Vagina (tissue), 2 donors: Measurements from ENCODE around the gene NUDT16L1. TPM values are rescaled to one million over a fixed set of nuclear protein-coding genes. Genes with fewer than 3 reads are reported as not detected.

Experiments used
- DNase-seq, 2 donors: peaks; one replicate each; pipeline ENCODE4 v3.0.0-alpha.2; 2017; ENCODE audit errors: extremely low spot score in 2 of 2
- H3K27ac ChIP-seq: fragments of 200-600 bp; sonication (generic); one replicate; pipeline ENCODE4 v1.5.1; 2019
- H3K27me3 ChIP-seq: fragments of 200-600 bp; sonication (generic); one replicate; pipeline ENCODE4 v1.5.1; 2019
- H3K36me3 ChIP-seq, 2 donors: fragments of 200-600 bp; sonication (generic); one replicate each; pipeline ENCODE4 v1.5.1; 2017 to 2019
- H3K4me1 ChIP-seq: fragments of 200-600 bp; sonication (generic); one replicate; pipeline ENCODE4 v1.5.1; 2019
- H3K4me3 ChIP-seq, 2 donors: fragments of 200-600 bp; sonication (generic); 1 replicate in 1 of 2; 2 replicates in 1 of 2; pipeline ENCODE4 v1.5.1; 2016 to 2019
- H3K9me3 ChIP-seq: fragments of 200-600 bp; sonication (generic); one replicate; pipeline ENCODE4 v1.5.1; 2019
- POLR2A ChIP-seq, 2 donors: fragments of 450-650 bp; IDR thresholded peaks; one replicate each; pipeline ENCODE4 v1.6.1; 2017; ENCODE audit warnings: antibody characterized with exemption in 2 of 2, mild to moderate bottlenecking in 2 of 2, moderate library complexity in 2 of 2
- POLR2AphosphoS5 ChIP-seq, 2 donors: sonication (generic); formaldehyde crosslinking; IDR thresholded peaks; one replicate each; pipeline ENCODE4 v1.9.0; 2017; ENCODE audit warnings: antibody characterized with exemption in 2 of 2, mild to moderate bottlenecking in 2 of 2, low read depth in 1 of 2; ENCODE audit not compliant: insufficient read depth in 1 of 2
- intact Hi-C: fragments of 100-400 bp; cut with DNase I; formaldehyde crosslinking; loops from one replicate; pipeline ENCODE4 v1.15.1; 2023
- total RNA-seq: library from RNA; depleted of rRNA; stranded (reverse); fragments of >200 nt; gene quantifications from one replicate; pipeline ENCODE4 v1.2.3, GENCODE V29; 2016
- TF ChIP-seq, protein P1 (sequence below), 3 experiments: fragments of 450-650 bp in 2 of 3; fragments of 200-600 bp in 1 of 3; sonication (generic) in 1 of 3; IDR thresholded peaks; one replicate each; pipeline ENCODE4 v1.5.1; 2017 to 2019; ENCODE audit warnings: antibody characterized with exemption in 3 of 3, mild to moderate bottlenecking in 2 of 3, moderate library complexity in 2 of 3

Gene NUDT16L1
- total RNA-seq, 1 donor from 2014 or later, result 28.5 TPM

DNA sequence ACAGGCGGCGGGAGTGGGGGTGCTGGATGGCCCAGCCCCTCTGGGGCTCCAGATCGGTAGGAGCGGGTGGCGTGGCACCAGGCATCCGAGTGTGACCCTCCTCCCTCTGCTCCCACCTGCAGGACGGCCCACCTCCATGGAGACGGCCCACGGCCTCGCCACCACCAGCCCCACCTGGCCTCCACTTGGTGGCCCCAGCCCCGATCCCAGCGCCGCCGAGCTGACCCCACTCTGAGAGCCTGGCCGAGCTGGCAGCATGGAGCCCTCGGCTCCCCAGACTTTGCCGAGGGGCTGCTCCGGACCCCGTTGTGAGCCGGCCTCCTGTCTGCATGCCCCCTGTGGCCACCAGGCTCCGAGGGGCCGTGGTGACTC, 4.7 kb upstream of the NUDT16L1 start:
- no peak overlapping the region for H3K27ac ChIP-seq
- H3K36me3 ChIP-seq, result peaks cover 0 to 48% of the 10 kb centered on the region in 2 donors
- H3K4me1 ChIP-seq, result peaks cover 10% of the 10 kb centered on the region
- no peaks in the 10 kb centered on the region for H3K9me3 ChIP-seq
- TF ChIP-seq, protein P1, sequence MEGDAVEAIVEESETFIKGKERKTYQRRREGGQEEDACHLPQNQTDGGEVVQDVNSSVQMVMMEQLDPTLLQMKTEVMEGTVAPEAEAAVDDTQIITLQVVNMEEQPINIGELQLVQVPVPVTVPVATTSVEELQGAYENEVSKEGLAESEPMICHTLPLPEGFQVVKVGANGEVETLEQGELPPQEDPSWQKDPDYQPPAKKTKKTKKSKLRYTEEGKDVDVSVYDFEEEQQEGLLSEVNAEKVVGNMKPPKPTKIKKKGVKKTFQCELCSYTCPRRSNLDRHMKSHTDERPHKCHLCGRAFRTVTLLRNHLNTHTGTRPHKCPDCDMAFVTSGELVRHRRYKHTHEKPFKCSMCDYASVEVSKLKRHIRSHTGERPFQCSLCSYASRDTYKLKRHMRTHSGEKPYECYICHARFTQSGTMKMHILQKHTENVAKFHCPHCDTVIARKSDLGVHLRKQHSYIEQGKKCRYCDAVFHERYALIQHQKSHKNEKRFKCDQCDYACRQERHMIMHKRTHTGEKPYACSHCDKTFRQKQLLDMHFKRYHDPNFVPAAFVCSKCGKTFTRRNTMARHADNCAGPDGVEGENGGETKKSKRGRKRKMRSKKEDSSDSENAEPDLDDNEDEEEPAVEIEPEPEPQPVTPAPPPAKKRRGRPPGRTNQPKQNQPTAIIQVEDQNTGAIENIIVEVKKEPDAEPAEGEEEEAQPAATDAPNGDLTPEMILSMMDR (IDR thresholded peaks at IDR 0.05), result no peak
- TF ChIP-seq POLR2AphosphoS5 (IDR thresholded peaks at IDR 0.05; ENCODE audit: insufficient read depth in 1 of 2, low read depth in 1 of 2) (no peak), POLR2A (IDR thresholded peaks at IDR 0.05) (no peak)
- DNase-seq, result no peak
- H3K4me3 ChIP-seq, result no peak overlapping the region
- no peaks in the 10 kb centered on the region for H3K27me3 ChIP-seq
- intact Hi-C loops, result no loop called here

DNA sequence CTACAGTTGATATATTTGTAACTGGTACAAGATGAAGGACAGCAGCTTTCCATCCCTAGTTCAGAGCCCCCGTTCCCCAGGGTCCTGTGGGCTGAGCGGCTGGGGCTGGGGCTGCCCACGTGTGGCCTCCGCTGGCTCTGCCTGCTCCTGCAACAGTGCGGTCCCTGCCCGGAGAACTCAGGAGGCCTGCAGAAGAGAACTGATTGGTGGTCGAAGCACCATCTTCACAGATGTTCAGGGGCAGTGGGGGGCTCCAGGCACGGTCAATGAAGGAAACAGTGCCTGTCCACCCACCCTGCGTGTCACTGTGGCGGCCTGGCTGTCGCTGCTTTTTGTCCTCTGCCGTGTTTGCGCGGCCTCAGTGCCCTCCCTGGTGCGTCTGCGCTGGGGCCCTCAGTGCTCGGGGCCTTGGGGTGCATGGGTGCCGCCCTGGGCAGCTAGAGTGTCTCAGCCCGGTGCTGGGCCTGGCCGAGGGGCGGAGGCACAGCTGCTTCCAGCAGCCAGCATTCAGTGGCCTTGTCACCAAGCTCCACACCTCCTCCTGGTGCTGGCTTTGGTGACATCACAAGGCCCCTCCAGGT, 4.2 kb upstream of the NUDT16L1 start:
- H3K4me3 ChIP-seq, result no peak overlapping the region
- intact Hi-C loops, result no loop called here
- no peaks in the 10 kb centered on the region for H3K27me3 ChIP-seq
- H3K36me3 ChIP-seq, result peaks cover 0 to 45% of the 10 kb centered on the region in 2 donors
- H3K27ac ChIP-seq, result no peak overlapping the region
- H3K9me3 ChIP-seq, result no peaks in the 10 kb centered on the region
- DNase-seq, result no peak
- peaks cover 12% of the 10 kb centered on the region for H3K4me1 ChIP-seq
- TF ChIP-seq POLR2AphosphoS5 (IDR thresholded peaks at IDR 0.05; ENCODE audit: insufficient read depth in 1 of 2, low read depth in 1 of 2) (no peak), POLR2A (IDR thresholded peaks at IDR 0.05) (no peak)
- TF ChIP-seq, protein P1 (IDR thresholded peaks at IDR 0.05), result no peak

DNA sequence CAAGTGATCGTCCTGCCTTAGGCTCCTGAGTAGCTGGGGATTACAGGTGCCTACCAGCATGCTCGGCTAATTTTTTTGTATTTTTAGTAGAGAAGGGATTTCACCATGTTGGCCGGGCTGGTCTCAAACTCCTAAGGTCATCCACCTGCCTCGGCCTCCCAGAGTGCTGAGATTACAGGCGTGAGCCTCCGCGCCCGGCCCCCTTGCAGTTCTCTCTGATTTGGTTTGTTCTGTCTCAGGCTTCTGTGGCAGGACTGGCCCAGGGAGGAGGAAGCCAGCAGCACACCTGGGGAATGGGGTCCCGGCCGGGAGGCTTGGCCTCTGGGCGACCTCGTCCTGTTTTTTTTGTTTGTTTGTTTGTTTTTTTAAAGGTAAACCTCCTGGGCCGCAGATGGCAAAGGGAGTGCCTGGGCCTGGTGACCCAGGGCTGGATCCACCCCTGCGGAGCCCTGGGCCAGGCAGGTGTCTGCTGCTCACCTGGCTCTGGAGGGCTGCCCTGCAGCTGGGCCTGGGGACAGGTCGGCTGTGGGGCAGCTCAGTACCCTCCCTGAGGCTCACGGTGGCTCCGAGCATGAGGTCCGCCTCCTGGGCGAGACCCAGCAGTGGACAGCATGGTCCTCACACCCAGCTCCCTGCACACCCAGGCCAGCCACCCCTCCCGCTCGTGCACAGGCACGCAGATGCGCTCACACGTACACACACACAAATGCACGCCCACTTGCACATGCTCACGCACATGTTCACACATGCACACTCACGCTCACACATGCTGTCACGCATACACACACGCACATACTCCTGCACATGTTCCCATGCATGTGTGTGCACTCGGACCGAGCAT, 3.3 kb upstream of the NUDT16L1 start:
- peaks cover 0 to 40% of the 10 kb centered on the region in 2 donors for H3K36me3 ChIP-seq
- no peak for DNase-seq
- no peak overlapping the region for H3K27ac ChIP-seq
- H3K4me1 ChIP-seq, result peaks cover 21% of the 10 kb centered on the region
- no peak overlapping the region for H3K4me3 ChIP-seq
- no peaks in the 10 kb centered on the region for H3K27me3 ChIP-seq
- intact Hi-C loops, result no loop called here
- no peak for TF ChIP-seq POLR2A (IDR thresholded peaks at IDR 0.05)
- H3K9me3 ChIP-seq, result no peaks in the 10 kb centered on the region

DNA sequence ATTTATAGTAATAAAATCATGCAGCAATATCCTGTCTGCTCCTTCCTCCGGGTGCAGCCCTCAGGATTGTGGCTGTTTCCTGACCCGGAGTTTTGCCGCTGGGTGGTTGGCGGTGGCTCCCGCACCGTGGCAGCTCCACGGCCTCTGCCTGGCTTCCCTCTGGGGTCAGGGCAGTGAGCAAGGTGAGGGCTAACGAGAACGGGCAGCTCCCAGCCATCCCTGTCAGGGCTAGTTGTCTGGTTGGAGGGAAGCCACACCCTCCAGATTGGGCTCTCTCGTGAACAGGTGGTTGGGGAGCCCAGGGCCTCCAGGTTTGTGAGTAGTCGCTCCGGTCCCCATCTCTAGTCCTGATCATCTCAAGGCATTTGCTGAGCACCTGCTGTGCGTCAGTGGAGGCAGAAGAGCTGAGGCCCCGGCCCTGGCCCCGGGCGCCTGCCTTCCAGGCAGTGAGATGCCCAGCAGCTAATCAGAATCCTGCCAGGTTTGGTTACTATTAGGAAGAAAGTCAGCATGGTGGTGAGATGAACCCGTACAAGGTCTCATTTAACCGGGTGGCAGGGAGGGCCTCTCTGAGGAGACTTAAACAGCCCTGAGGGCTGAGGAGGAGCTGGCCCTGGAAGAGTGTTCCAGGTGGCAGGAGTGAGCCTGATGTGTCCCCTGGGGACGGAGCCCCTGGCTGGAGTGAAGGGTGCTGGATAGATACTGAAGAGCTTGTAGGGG, 2.3 kb upstream of the NUDT16L1 start:
- Histone ChIP-seq H3K27me3 (no peaks in the 10 kb centered on the region), H3K36me3 (peaks cover 0 to 35% of the 10 kb centered on the region in 2 donors), H3K4me1 (peaks cover 31% of the 10 kb centered on the region), H3K4me3 (no peak overlapping the region), H3K9me3 (no peaks in the 10 kb centered on the region), H3K27ac (no peak overlapping the region)
- no peak for DNase-seq
- TF ChIP-seq POLR2A (IDR thresholded peaks at IDR 0.05), result no peak
- intact Hi-C loops, result no loop called here

- H3K27me3 ChIP-seq, result no peaks in the 10 kb centered on the region
- no peak overlapping the region for H3K4me3 ChIP-seq
- H3K27ac ChIP-seq, result no peak overlapping the region
- intact Hi-C loops, result no loop called here
- no peaks in the 10 kb centered on the region for H3K9me3 ChIP-seq
- H3K36me3 ChIP-seq, result peaks cover 0 to 29% of the 10 kb centered on the region in 2 donors
- no peak for TF ChIP-seq POLR2AphosphoS5 (IDR thresholded peaks at IDR 0.05; ENCODE audit: insufficient read depth in 1 of 2, low read depth in 1 of 2)
- TF ChIP-seq, protein P1 (IDR thresholded peaks at IDR 0.05), result no peak
- no peak for TF ChIP-seq POLR2A (IDR thresholded peaks at IDR 0.05)
- peaks cover 37% of the 10 kb centered on the region for H3K4me1 ChIP-seq
- DNase-seq, result peak in 1 of 2 donors; percentile 88
Measured at GRCh38 chr16:4691666-4692412, 1.5 kb upstream of the NUDT16L1 start.
